ENCODE measurements around the gene SNCA.

DNA sequence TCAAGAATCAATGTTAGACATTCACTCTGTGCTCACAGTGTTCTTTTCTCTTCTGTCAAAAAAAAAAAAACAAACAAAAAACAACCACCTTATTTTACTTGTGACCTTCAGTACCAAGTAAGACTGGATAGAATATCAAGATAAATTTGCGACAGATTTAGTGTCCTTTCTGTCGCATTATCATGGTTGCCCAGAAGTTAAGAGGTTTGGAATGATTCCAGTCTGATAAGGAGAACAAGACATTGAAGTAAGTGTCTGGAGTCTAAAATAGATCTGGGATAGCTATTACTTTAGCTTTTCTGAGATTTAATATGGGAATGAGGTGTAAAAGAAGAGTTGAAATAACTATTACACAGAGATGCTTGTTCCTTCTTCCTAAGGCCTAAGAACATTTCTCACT lies 31.7 kb downstream of the SNCA start:
- no peak for TF ChIP-seq POLR2A (IDR thresholded peaks at IDR 0.05)
- TF ChIP-seq, protein P1, sequence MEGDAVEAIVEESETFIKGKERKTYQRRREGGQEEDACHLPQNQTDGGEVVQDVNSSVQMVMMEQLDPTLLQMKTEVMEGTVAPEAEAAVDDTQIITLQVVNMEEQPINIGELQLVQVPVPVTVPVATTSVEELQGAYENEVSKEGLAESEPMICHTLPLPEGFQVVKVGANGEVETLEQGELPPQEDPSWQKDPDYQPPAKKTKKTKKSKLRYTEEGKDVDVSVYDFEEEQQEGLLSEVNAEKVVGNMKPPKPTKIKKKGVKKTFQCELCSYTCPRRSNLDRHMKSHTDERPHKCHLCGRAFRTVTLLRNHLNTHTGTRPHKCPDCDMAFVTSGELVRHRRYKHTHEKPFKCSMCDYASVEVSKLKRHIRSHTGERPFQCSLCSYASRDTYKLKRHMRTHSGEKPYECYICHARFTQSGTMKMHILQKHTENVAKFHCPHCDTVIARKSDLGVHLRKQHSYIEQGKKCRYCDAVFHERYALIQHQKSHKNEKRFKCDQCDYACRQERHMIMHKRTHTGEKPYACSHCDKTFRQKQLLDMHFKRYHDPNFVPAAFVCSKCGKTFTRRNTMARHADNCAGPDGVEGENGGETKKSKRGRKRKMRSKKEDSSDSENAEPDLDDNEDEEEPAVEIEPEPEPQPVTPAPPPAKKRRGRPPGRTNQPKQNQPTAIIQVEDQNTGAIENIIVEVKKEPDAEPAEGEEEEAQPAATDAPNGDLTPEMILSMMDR (IDR thresholded peaks at IDR 0.05): no peak

Measured in esophagus squamous epithelium (tissue), 4 donors.